GM19438 (cell line): ENCODE measurements around the gene THADA.
A peak's percentile ranks its signal among the peaks of the same experiment; 100 is the strongest.
"Not testable (repeated sequence)": the region's sequence is repeated elsewhere in the genome, so short reads cannot be mapped to it uniquely, and the experiment has no call there.

Experiments used
- ATAC-seq: cut with Tn5 transposase; IDR thresholded peaks from one replicate; pipeline ENCODE4 v1.9.1; 2021; ENCODE audit warnings: low read depth; ENCODE audit not compliant: unreplicated experiment

THADA gene

DNA sequence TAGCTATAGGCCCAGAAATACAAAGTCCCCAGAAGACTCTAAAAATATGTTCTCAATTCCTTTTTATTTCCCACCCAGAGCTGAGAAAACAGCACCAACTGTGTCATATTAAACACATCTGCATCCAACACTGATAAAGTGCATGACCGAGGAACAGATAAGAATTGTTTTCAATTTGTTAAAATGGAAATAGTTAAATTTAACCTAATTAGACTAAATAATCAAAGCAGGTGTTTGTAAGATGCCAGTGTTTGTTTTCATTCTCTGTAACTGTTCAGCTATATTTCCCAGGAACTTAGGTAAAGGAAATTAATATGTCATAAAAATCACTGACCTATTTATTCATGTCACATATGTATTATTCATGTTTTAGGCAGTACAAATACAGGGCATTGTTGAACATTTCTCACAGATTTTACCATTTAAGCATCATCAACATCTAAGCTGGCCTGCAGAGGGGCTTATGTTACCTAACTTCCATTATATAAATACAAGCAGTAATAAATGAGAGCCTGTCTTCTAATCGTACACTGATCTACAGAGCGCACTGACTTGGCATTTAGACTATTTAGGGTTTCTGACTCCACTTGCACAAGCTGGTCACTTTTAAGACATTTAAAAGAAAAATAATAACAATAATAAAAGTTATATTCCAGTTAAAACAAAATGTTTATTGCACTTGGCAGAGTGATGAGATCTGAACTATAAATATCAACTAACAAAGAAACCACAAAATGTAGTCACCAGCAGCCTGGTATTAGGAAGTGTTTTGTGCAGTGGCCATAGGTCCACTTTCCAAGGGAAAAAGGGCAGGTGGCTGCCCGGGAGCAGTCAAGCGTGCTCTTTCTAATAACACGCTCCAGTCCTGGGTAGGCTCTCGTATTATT is 282.8 kb downstream of the THADA start:
- no peak for ATAC-seq

DNA sequence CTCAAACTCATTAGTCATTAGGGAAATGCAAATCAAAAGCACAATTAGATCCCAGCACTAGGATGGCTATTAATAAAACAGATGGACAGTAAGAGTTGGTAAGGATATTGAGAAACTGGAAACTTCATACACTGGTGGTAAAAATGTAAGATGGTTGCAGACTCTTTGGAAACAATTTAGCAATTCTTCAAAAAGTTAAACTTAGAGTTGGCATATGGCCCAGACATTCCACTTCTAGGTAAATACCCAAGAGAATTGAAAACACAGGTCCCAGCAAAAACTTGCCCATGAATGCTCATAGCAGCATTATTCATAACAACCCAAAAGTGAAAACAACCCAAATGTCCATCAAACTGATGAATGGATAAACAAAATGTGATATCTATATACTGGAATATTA is 284.6 kb downstream of the THADA start:
- no peak for ATAC-seq

DNA sequence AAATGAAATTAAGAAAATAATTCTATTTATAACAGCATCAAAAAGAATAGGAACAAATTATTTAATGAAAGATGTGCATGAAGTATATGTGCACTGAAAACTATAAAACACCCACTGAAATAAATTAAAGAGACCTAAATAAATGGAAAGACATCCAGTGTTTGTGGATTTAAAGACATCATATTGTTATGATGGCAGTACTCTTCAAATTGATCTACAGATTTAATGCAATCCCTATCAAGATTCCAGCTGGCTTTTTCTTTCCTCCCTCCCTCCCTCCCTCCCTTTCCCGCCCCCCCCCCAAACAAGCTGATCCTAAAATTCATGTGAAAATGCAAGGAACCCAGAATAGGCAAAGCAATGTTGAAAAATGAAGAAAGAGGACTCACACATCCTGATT is 285.9 kb downstream of the THADA start:
- ATAC-seq = no peak

DNA sequence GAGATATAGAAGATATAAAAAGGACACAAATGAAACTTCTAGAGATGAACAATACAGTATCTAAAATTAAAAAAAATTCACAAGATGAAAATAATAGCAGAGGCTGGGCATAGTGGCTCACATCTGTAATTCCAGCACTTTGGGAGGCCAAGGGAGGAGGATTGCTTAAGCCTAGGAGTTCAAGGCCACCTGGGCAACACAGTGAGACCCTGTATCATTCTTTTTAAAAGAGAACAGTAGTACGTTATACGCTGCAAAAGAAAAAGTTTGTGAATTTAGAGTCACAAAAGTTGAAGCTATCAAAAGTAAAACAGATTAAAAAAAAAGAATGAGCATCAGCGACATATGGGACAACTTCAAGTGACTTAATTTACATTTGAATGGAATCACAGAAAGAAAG is 287.9 kb downstream of the THADA start:
- ATAC-seq = no peak

DNA sequence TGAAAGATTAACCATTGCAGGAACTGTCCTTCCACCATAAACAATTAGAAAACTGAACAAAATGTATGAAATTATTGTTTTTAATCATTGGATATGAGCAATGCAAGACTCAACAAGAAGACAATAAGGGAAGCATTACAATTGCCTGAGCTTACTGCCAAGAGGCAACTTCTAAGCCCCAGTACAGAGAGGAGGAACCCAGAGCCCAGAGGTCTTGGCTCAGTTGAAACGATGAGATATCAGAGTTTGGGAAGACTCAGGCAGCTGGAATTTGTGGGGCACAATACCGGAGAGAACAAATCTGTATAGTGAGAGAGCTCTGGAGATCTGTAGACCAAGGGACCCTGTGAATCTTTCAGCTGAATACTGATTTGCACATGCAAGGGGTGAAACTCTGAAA is 288.8 kb downstream of the THADA start:
- ATAC-seq = no peak

DNA sequence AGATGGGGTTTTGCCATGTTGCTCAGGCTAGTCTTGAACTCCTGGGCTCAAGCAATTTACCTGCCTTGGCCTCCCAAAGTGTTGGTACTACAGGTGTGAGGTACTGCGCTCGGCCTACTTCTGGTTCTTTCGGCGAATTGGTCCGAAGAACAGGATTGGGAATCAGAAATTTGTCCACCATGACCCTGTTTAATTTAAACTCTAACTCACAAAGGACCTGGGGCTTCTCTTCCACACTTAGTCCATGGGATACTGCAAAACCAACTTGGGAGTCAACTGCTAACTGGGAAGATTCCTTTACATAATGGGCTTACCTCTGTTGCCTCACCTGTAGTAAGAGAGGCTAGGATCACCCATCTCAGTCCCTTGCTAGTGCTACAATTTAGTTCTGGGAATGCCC is 289.6 kb downstream of the THADA start:
- ATAC-seq = no peak

DNA sequence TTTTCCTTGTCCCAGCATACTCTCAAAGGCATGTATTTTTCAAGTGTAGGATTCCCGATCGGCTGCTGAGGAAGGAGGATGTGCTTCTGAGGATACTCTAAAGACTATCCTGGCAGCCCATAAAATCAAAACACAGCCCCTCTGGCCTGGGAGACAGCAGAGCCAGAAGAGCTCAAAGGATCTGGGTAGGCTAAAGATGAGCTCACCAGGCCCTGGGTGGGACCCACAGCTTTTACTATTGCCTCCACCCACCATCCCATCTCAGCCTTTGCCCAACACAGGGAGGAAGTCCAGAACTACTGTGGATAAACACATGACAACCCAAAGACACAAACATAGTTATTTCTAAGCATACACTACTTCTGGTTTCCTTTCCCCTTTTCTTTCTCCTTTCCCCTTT is 290.3 kb downstream of the THADA start:
- no peak for ATAC-seq

DNA sequence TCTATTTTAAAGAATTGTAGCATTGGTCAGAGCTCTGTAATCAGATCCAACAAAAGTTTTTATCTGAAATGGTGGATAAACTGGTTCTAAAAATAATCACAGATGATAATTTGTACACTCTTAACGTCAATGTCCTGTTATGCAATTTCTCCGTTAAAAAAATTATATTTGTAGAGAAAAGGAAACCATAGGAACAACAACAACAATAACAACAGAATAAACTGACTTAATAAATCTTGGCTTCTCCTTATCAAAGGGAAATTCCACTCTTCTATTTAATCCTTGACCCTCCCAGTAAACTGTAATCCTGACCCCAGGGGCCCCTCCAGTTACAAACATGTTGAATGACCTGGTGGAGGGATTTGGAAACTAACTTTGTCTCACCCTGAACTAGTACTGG is 290.8 kb downstream of the THADA start:
- no peak for ATAC-seq

DNA sequence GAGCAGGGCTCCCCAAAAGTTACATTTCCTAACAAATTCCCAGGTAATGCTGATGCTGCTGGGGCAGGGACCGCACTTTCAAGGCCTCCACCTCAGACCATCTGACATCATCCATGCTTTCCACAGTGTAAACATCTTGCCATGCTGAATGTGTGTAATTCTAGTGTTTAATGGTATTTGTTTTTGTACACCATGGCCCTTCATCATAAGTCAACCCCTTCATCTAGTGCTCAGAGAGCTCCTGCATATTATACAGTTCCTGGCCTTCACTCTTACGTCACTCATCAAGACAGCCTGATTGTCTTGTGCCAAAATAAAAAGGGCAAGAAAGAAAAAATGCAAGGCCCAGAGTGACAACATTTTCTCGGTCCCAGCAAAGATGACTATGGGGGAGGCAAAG is 291.9 kb downstream of the THADA start:
- no peak for ATAC-seq

DNA sequence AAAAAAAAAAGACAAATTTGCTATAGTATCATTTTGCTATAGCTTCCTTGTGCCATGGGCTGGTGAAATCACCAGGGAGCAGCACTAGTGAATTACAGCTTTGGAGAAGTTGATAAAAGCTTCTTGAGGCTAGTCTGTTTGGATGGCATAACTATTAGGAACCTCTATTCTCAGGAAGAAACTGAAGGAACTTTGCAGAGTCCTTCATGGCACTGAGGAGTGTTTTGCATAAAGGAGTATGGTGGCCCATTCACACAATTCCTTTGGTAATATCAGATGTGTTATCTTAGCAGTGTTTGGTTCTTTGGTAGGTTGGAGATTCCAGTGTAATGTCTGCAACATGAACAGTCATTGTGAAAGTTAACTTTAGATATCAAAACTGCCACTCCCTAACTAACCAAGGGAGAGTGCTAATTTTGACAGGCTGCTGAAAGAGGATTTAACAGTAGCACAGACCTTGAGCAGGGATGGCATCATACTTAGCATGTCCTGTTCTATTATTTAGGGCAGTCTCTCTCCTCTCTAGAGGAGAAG is 292.8 kb downstream of the THADA start:
- ATAC-seq = no peak

DNA sequence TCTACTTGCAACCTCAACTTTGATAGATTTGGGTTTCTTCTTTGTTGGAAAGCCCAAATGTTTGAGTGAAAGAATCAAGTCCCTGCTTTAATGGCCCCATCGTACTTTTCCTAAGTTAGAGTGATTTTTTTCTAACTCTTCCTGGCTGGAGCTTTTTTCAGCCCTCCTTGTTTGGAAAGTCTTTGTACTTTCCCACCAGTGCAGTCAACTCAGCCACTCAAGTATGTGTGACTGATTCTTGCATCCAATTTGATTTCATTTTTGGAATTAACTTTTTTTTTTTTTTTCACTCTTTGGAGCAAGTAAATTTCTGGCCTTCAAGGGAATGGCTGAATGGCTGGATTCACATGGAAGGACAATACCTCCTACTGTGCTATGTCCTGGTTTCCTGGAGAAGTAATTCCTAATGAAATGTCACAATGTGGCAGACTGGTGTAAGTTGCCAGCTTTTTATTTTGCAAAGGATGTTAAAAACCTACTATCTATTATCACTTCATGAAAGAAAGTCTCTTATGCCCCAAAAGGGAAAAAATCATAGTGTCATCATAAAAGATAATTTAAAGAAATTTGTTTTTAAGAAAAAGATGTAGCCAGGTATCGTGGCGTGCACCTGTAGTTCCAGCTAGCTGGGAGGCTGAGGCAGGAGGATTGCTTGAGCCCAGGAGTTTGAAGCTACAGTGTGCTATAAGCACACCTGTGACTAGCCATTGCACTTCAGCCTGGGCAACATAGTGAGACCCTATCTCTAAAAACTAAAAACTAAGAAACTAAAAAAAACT is 293.5 kb downstream of the THADA start:
- no peak for ATAC-seq

DNA sequence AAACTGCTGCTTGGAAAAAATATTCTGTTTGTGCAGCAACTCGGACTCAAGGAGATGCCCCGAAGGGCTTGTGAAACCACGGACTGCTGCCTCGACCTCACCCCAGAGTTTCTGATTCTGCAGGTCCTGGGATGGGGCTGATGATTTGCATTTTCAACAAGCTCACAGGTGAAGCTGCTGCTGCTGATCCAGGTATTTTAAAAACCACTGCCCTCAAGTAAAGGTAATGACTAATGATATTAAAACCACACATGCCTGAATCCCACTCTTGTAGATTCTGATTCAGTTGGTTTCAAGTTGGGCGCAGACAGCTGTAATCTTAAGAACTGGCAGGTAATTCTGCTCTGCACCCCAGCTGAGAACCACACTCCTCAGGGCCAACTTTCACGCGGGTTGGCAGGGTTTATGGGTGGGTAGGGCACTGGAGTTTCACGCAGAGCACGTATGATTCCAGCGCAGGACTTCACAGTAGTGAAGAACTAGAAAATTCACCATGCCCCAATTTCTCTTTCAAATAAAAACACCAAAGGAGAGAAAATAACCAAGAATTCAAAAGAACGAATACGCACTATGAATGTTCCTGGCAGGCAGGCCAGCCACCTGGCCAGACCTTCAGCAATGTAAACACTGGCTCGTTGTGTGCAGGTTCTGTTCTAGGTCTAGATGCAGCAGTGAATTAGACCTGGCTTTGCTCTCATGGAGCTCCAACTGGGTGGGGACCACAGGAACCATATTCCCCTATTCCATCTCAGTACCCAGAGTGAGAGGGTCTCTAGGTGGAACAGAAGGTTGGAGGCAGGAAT is 294.9 kb downstream of the THADA start:
- no peak for ATAC-seq

DNA sequence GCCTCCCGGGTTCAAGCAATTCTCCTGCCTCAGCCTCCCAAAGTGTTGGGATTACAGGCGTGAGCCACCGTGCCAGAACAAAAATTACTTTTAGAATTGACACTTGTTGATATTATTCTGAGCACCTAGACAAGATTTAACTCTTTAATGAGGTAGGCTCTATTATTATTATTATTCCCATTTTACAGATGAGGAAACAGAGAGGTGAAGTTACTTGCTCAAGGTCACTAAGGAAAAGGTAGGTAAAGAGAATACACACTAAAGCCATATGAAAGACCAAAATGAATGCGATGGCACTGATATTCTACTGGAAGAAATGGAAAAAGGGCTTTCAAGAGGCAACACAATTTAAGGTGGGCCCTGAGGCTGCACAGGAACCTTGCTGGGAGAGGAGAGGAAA is 295.6 kb downstream of the THADA start:
- ATAC-seq = no peak

DNA sequence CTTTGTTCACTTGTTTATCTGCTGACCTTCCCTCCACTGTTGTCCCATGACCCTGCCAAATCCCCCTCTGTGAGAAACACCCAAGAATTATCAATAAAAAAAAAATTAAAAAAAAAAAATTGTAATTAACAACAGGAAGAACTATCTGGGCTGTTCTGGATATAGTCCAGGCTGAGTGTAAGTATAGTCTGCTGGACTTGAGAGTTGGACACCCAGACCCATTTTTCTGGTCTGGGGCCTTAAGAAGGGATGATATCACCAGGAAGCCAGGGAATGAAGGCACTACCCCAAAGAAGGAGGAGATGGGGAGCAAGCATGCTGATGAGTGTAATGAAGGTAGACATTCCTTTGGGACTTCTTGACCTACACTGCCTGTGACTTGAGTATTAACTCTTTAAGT is 297.3 kb downstream of the THADA start:
- no peak for ATAC-seq

DNA sequence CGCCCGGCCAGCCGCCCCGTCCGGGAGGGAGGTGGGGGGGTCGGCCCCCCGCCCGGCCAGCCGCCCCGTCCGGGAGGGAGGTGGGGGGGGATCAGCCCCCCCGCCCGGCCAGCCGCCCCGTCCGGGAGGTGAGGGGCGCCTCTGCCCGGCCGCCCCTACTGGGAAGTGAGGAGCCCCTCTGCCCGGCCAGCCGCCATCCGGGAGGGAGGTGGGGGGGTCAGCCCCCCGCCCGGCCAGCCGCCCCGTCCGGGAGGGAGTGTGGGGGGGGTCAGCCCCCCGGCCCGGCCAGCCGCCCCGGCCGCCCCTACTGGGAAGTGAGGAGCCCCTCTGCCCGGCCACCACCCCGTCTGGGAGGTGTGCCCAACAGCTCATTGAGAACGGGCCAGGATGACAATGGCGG is 298.1 kb downstream of the THADA start:
- ATAC-seq = not testable (repeated sequence)

DNA sequence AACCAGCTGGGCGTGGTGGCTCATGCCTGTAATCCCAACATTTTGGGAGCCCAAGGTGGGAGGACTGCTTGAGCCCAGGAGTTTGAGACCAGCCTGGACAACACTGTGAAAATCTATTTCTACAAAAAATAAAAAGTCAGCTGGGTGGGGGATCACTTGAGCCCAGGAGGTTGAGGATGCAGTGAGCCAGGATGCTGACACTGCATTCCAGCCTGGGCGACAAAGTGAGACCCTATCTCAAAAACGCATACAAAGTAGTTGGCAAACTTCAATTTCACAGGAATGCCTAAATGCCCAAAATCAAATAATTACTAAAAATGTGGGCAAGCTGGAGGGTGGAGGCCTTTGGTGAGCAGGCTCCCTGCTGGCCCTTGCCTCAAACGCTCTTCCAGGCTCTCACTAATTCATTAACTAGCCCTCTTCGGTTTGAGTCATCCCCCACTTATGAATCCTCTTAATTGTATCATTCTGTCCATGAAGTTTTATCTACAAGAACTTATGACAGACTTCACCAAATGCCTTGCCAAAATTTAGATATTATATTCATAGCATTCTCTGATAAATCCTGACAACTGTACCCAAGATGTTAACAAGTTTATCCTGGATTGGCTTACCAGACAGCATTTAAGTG is 300.8 kb downstream of the THADA start:
- ATAC-seq = no peak

DNA sequence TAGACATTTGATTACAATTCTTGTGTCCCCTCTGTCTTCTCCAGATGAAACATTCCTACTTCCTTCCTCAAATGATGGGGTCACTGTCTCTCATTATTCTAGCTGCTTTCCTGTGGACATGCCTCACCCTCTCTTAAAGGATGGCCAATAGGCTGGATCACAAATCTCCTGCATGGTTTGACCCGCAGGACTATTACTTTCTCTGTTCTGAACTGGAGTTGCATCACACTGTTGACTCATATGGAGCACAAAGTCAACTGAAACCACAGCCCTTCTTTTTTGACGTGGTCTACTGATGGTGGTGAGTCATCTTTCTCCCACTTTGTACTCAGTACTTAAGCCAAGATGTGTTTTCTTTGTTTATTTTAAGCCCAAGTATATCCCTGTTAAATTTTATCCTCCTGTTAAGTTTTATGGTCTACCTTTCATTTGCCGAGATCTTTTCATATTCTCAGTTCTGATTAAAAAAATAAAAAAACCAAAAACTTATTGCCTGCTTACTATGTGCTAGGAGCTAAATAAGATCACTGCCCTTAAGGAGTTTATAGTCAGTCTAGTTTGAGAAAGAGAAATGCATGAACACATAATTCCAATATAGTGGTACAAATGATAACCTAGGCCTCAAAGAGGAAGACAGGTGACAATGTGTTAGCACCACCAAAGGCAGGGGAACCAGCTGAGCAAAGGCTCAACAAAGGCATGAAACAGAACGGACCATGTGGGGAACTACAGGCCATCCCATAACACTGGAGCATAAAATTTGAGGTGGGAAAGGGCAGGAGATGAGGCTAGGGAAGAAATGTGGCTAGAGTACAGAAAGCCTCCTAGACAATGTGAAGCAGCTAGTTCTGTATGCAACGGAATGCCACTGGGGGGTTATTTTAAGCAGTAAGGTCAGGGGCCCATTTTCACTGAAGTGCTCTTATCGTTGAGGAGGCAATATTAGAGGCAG is 301.8 kb downstream of the THADA start:
- ATAC-seq = peak; percentile 99

DNA sequence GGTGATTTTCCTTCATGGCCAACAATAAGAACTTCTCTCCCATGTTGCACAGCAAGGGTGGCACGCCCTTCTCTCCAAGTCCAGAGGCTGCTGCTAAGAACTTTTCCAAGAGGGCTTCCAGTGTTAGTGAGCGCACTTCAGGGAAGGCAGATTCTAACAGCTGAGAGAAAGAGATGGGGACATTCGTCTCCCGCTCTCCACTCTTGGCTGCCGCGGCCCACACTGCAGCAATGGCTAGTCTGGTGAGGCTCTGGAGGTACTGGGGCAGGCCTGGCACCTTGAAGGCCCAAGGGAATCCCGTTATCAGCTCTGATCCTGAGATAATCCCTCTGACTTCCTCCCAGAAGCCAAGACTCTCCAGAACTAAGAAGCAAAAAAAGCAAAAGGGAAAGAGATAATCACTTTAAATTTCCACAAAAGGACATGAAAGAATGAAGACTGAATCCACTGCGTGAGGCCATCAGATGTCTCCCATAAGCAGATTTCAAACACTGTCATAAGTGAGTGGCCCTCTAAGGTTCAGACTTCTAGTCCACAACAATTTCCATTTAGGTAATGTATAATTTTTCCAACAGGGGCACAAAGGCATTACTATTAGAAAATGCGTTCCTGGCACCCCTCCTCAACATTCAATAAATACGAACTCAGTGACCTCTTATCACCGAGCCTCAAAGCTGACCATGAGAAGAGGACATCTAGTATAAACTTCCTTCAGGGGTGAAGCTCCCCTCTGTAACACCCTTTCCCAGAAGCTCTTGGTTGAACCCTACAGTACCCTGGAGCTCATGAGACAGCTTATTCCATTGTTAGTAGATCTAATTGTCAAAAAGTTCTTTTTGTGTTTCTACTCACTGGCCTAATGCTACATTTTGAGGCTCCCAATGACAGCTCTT is 302.7 kb downstream of the THADA start:
- peak; percentile 9 for ATAC-seq
